Mesodermal cell (in vitro differentiated cells): ENCODE measurements around the gene LILRA2.
"Not testable (repeated sequence)": the region's sequence is repeated elsewhere in the genome, so short reads cannot be mapped to it uniquely, and the experiment has no call there.

Source experiments
- H3K27ac ChIP-seq: 2 replicates; pipeline ENCODE4 v1.7.0; 2013; ENCODE audit warnings: mild to moderate bottlenecking, low read depth, low read length, moderate library complexity; ENCODE audit not compliant: severe bottlenecking
- H3K36me3 ChIP-seq: 2 replicates; pipeline ENCODE4 v1.7.1; 2013; ENCODE audit warnings: mild to moderate bottlenecking, low read length, moderate library complexity; ENCODE audit not compliant: control insufficient read depth, insufficient read depth
- H3K4me1 ChIP-seq: one replicate; pipeline ENCODE4 v1.7.1; 2013; ENCODE audit warnings: mild to moderate bottlenecking, low read length; ENCODE audit not compliant: insufficient read depth, control insufficient read depth, poor library complexity, severe bottlenecking
- H3K4me3 ChIP-seq: 2 replicates; pipeline ENCODE4 v1.7.0; 2013; ENCODE audit warnings: low read length, control low read depth, mild to moderate bottlenecking; ENCODE audit not compliant: insufficient read depth, poor library complexity, severe bottlenecking; ENCODE audit errors: extremely low read depth
- H3K9me3 ChIP-seq: 2 replicates; pipeline ENCODE4 v1.7.1; 2013; ENCODE audit warnings: mild to moderate bottlenecking, low read length, moderate library complexity; ENCODE audit not compliant: control insufficient read depth
- WGBS, 2 experiments: methylation state at CpG; one replicate each; pipeline ENCODE4 v1.1.5; 2013; ENCODE audit warnings: missing lambda C conversion rate in 2 of 2; ENCODE audit not compliant: insufficient coverage in 2 of 2; 5-methylcytosine and 5-hydroxymethylcytosine counted together

LILRA2 gene

DNA sequence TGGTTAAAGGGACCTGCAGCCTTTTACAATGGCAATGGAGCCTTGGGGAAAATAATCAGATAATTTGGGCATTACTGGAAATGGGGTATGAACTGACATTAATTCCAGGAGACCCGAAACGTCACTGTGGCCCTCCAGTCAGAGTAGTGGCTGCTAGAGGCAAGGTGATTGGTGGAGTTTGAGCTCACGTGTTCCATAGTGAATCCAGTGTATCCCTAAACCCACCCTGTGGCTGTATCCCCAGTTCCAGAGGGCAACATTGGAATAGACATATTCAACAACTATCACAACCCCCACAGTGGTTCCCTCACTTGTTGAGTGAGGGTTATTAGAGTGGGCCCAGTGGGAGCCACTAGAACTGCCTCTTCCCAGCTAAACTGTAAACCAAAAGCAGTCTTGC, 3.3 kb upstream of the LILRA2 start:
- WGBS, 2 experiments, result 74% methylated on average over 2 of the region's 3 CpGs; no CpG with 5 or more reads in 1 of the 2 experiments
- Histone ChIP-seq H3K36me3 (no peaks in the 10 kb centered on the region), H3K9me3 (peaks cover 30% of the 10 kb centered on the region), H3K4me3 (no peak overlapping the region), H3K27ac (no peak overlapping the region), H3K4me1 (no peaks in the 10 kb centered on the region)

DNA sequence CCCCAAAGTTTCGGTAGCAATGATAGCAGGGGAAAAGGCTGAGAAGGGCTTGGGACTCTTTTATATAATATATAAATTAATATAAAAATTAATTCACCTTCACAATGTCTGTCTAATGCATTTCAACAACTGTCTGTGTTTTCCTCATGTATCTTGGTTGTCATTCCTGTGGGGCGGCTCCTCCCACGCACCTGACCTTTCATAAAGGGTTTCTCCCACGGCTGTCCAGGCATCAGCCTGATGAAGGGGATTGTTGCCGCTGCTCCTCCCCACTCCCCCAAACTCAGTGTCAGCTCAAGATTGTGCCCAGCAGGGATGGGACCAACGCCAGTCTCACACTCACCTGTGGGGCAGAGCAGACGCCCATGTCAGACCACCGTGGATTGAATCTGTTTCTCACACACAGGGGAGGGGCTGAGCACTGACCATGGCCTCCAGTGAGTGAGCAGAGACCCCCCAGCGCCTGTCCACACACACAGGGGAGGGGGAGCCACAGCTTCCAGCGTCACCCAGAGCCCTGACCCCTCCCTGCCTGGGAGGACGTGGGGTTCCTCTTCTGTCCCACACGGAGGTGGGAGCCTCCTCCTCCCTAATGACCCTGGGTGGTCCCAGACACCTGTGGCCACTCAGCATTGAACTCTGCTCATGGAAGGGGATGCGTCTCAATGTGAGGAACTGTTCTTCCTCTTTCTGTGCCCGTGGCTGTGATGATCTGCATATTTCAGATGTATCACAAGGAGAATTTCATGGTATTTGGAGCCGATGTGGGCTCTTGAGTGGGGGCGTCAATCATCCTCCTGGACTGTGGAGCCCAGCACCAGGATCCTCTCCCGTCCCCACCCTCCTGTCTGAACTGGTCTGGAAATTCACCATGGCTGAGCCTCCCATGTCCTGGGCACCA, 1.6 kb upstream of the LILRA2 start:
- 55 to 62% methylated on average over 7 to 14 of the region's 17 CpGs for WGBS, 2 experiments

DNA sequence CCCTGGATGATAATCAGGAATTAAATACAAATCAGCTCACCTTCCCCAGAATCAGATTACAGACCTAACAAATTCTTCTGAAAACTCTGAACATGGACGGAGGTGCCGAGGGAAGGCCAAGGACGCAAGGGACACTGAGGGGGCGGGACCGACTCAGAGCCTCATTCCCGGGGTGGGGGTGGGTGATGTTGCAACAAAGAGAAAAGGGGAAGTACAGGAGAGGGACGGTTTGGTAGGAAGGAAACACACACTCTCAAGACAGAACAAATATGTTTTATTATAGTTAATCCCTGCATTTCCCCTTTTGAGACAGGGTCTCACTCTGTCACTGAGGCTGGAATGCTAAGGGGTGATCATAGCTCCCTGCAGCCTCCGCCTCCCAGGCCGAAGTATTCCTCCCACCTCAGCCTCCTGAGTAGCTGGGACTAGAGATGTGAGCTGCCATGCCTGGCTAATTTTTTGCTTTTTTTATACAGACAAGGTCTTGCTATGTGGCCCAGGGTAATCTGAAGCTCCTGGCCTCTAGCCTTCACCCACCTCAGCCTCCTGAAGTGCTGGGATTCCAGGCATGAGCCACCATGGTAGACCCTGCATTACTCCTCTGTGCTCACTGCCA, 786 bp upstream of the LILRA2 start:
- WGBS, 2 experiments, result 80 to 89% methylated on average over 5 to 7 of the region's 9 CpGs
- peaks cover 34% of the 10 kb centered on the region for H3K9me3 ChIP-seq
- H3K4me1 ChIP-seq, result no peaks in the 10 kb centered on the region
- H3K36me3 ChIP-seq, result no peaks in the 10 kb centered on the region
- H3K27ac ChIP-seq, result no peak overlapping the region
- no peak overlapping the region for H3K4me3 ChIP-seq

More for the DNA sequence above, 1.6 kb upstream of the LILRA2 start:
- H3K27ac ChIP-seq, H3K4me3 ChIP-seq, H3K36me3 ChIP-seq, H3K4me1 ChIP-seq: not testable (repeated sequence)
- peaks cover 30% of the 10 kb centered on the region for H3K9me3 ChIP-seq

DNA sequence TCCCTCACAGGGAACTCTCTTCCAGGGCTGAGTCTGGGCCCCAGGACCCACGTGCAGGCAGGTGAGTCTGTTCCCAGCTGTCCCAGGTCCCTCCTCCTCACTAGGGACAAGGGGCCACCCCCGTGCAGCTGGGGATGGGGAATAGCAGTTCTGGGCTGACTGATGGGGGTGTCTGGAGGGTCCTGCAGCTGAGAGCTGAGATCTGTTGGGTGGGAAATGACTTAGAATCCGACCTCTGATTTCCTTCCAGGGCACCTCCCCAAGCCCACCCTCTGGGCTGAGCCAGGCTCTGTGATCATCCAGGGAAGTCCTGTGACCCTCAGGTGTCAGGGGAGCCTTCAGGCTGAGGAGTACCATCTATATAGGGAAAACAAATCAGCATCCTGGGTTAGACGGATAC, 461 bp downstream of the LILRA2 start:
- WGBS, 2 experiments, result 29 to 50% methylated on average over 2 to 4 of the region's 4 CpGs
- Histone ChIP-seq H3K36me3 (no peaks in the 10 kb centered on the region), H3K9me3 (peaks cover 34% of the 10 kb centered on the region)

GRCh38 chr19:54574527-54575056, 1.0 kb downstream of the LILRA2 start:
- Histone ChIP-seq H3K9me3 (peaks cover 34% of the 10 kb centered on the region), H3K4me1 (no peaks in the 10 kb centered on the region), H3K36me3 (no peaks in the 10 kb centered on the region), H3K4me3 (no peak overlapping the region), H3K27ac (no peak overlapping the region)
- WGBS, 2 experiments, result 54 to 58% methylated on average over 10 to 11 of the region's 12 CpGs

More for the DNA sequence above, 461 bp downstream of the LILRA2 start:
- H3K4me1 ChIP-seq, result no peaks in the 10 kb centered on the region
- no peak overlapping the region for H3K4me3 ChIP-seq
- H3K27ac ChIP-seq, result no peak overlapping the region

GRCh38 chr19:54575205-54575604, 1.6 kb downstream of the LILRA2 start:
- H3K4me1 ChIP-seq, H3K4me3 ChIP-seq, H3K27ac ChIP-seq, H3K36me3 ChIP-seq: not testable (repeated sequence)
- WGBS, 2 experiments, result 69 to 72% methylated on average over 3 to 5 of the region's 9 CpGs
- H3K9me3 ChIP-seq, result peaks cover 34% of the 10 kb centered on the region

DNA sequence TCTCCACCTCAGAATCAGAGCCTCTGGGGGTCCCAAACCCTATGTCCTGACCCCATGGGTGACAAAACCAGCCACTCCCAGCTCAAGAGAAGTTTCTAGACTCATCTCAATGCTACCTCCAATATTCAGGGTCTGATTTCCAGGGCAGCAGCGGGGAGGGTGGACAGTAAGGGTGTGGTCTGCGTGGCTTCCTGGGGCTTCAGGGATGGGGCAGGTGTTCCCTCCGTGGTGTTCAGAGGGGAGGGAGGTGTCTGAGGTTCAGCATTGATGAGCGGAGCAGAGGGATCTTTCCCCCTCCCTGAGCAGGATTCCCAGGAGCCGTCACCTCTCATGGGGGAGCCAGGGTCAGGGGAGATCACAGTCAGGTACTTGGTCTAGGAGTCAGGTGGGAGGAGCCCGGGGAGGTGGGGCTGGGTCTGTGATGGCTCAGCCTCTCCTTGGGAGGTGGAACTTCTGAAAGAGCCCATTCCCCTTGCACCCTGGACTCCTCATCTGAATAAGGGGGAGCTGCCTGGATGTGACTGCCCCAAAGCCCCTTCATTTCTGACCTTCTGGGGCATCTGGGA, 2.9 kb downstream of the LILRA2 start:
- Histone ChIP-seq H3K4me3 (no peak overlapping the region), H3K27ac (no peak overlapping the region), H3K4me1 (no peaks in the 10 kb centered on the region), H3K36me3 (no peaks in the 10 kb centered on the region), H3K9me3 (peaks cover 28% of the 10 kb centered on the region)
- WGBS, 2 experiments, result 42 to 51% methylated on average over 5 of the region's 6 CpGs

DNA sequence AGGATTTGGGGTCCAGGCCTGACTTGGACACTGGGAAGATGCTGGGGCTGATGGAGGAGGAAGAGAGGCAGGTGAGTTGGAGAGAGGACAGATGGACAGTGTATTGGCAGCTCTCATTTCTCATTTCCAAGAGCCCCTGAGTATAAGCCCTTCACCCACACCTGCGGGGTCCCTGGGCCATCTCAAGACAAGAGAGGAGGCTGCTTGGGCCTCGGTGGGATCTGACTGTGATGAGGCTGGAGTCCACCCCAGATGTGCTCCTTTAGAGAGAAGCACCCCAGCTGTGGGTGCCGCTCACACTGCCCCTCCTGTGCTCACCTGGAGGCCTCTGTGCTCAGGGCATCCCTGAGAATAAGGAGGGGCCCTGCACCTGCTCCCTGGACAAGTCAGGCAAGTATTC, 3.7 kb downstream of the LILRA2 start:
- H3K4me3 ChIP-seq, result no peak overlapping the region
- no peaks in the 10 kb centered on the region for H3K36me3 ChIP-seq
- peaks cover 27% of the 10 kb centered on the region for H3K9me3 ChIP-seq
- 54 to 63% methylated on average over 3 of the region's 3 CpGs for WGBS, 2 experiments
- H3K4me1 ChIP-seq, result no peaks in the 10 kb centered on the region
- no peak overlapping the region for H3K27ac ChIP-seq

DNA sequence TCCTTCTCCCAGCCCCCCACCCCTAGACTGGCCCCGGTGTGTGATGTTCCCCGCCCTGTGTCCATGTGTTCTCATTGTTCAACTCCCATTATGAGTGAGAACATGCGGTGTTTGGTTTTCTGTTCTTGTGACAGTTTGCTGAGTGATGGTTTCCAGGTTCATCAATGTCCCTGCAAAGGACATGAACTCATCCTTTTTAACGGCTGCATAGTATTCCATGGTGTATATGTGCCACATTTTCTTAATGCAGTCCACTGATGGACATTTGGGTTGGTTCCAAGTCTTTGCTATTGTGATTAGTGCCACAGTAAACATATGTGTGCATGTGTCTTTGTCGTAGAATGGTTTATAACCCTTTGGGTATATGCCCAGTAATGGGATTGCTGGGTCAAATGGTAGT, 4.7 kb downstream of the LILRA2 start:
- H3K36me3 ChIP-seq, H3K4me1 ChIP-seq, H3K4me3 ChIP-seq, H3K27ac ChIP-seq: not testable (repeated sequence)
- H3K9me3 ChIP-seq, result peaks cover 23% of the 10 kb centered on the region
- WGBS, 2 experiments, result 76 to 88% methylated on average over 2 to 3 of the region's 5 CpGs

DNA sequence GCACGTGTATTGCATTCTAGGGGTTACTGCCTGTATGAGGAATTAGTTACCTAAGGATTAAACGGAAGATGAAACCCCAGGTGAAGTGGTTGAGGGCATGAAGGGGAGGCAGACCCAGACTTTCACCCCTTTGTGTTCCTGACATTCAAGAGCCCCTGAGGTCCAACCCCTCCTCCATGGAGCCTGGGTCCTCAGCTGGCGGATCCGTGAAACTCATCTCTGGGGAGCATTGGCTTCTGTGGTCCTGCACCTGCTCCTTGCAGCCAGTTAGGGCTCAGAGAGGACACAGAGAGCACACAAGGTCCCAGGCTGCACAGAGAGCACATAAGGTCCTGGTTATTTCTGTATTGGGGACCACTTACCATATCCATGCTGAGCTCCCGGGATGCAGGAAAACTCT, 12.8 kb downstream of the LILRA2 start:
- WGBS, 2 experiments, result 60 to 63% methylated on average over 2 to 3 of the region's 5 CpGs
- H3K27ac ChIP-seq, result no peak overlapping the region

More for the DNA sequence above, 12.8 kb downstream of the LILRA2 start:
- no peaks in the 10 kb centered on the region for H3K36me3 ChIP-seq
- no peak overlapping the region for H3K4me3 ChIP-seq
- H3K9me3 ChIP-seq, result peaks cover 35% of the 10 kb centered on the region
- no peaks in the 10 kb centered on the region for H3K4me1 ChIP-seq
